ENCODE data around the gene CRTC1.

GRCh38 chr19:18830488-18830887 is 147.0 kb downstream of the CRTC1 start:
- TF ChIP-seq CTCF (IDR thresholded peaks at IDR 0.05) (no peak), POLR2A (IDR thresholded peaks at IDR 0.05) (no peak)

Measured in body of pancreas (tissue), 4 donors.